Fibroblast of pulmonary artery (primary cell): ENCODE results near the gene AMZ1.
A peak's percentile ranks its signal among the peaks of the same experiment; 100 is the strongest.
"Not testable (repeated sequence)": the region's sequence is repeated elsewhere in the genome, so short reads cannot be mapped to it uniquely, and the experiment has no call there.

Source experiments
- DNase-seq: peaks from one replicate; pipeline ENCODE4 v3.0.0-alpha.2; 2010; ENCODE audit warnings: low read depth
- H3K4me3 ChIP-seq: replicated peaks from 2 replicates; pipeline ENCODE4 v1.5.1; 2011; ENCODE audit warnings: low read depth, mild to moderate bottlenecking, control low read depth, low read length, moderate library complexity
- TF ChIP-seq, protein P1 (sequence below): IDR thresholded peaks from 2 replicates; pipeline ENCODE4 v1.5.1; 2011; ENCODE audit warnings: mild to moderate bottlenecking, control low read depth, low read length, inconsistent platforms; ENCODE audit errors: missing control alignments

The AMZ1 gene

DNA sequence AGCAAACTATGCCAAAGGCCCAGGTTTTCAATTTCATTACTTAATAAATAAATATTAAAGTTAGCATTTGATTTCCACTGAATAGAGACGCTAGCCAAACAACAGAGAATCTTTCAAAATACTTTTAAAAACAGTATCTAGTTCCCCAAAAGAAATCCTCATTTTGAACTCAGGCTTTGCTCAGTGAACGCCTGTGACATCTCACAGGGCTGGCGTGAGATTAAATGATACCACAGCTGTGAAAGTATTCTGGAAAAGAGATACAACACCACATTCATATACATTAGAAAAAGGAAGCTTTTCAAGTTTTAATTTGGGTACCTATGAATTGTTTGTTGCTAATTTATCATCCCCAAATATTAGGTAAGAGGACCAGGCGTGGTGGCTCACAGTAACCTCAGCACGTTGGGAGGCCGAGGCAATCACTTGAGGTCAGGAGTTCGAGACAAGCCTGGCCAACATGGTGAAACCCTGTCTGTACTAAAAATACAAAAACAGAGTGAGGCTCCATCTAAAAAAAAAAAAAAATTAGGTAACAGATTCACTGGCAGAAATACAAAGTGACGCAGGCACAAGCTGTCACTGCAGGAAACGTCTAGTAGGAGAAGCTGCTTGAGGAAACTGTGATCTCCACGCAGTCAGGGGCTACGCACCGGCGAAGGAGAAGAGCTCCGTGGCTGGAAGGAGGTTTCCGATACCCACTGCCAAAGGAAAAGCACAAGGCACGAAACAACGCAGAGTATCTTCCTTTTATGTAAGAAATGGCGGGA lies 50.0 kb downstream of the AMZ1 start:
- H3K4me3 ChIP-seq = no peak overlapping the region
- DNase-seq = peak; percentile 67
- TF ChIP-seq, protein P1, sequence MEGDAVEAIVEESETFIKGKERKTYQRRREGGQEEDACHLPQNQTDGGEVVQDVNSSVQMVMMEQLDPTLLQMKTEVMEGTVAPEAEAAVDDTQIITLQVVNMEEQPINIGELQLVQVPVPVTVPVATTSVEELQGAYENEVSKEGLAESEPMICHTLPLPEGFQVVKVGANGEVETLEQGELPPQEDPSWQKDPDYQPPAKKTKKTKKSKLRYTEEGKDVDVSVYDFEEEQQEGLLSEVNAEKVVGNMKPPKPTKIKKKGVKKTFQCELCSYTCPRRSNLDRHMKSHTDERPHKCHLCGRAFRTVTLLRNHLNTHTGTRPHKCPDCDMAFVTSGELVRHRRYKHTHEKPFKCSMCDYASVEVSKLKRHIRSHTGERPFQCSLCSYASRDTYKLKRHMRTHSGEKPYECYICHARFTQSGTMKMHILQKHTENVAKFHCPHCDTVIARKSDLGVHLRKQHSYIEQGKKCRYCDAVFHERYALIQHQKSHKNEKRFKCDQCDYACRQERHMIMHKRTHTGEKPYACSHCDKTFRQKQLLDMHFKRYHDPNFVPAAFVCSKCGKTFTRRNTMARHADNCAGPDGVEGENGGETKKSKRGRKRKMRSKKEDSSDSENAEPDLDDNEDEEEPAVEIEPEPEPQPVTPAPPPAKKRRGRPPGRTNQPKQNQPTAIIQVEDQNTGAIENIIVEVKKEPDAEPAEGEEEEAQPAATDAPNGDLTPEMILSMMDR = no peak

DNA sequence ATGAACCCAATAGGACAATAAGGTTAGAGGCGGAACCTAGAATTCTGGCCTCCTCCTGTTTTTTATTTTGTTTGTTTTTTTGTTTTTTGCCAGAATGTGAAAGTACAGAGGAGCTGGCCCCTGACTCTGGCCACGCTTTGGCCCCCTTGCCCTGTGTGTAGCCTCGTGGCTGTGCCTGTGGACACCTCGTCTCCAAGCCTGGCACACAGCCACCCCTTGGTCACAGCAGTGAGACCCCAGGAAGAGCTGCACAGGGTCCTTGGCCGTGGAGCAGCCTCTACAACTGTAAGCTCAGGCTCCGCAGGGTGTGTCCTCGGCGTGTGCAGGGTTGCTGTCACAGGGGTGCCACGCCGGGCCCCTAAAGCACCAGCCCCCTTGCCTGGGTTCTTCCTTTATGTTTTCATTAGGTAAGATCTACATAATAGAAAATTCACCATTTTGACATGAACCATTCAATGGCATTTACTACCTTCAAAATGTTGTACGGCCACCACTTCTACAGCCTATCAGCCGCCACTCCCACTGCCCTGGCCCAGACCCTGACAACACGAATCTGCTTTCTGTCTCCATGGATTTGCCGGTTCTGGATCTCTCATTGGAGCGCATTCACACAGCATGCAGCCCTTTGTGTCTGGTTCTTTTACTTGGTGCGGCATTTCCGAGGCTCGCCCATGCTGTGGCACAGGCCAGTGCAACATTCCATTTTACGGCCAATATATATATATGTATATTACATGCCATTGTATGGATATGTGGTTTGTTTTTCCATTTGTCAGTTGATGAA lies 51.0 kb downstream of the AMZ1 start:
- no peak overlapping the region for H3K4me3 ChIP-seq
- TF ChIP-seq, protein P1 = no peak
- no peak for DNase-seq

DNA sequence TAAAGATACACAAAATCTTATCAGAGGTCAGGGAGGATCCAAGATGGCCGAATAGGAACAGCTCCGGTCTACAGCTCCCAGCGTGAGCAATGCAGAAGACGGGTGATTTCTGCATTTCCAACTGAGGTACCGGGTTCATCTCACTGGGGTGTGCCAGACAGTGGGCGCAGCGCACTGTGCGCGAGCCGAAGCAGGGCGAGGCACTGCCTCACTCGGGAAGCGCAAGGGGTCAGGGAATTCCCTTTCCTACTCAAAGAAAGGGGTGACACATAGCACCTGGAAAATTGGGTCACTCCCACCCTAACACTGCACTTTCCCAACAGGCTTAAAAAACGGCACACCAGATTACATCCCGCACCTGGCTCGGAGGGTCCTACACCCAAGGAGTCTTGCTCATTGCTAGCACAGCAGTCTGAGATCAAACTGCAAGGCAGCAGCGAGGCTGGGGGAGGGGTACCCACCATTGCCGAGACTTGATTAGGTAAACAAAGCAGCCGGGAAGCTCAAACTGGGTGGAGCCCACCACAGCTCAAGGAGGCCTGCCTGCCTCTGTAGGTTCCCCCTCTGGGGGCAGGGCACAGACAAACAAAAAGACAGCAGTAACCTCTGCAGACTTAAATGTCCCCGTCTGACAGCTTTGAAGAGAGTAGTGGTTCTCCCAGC lies 55.7 kb downstream of the AMZ1 start:
- H3K4me3 ChIP-seq, DNase-seq: not testable (repeated sequence)

DNA sequence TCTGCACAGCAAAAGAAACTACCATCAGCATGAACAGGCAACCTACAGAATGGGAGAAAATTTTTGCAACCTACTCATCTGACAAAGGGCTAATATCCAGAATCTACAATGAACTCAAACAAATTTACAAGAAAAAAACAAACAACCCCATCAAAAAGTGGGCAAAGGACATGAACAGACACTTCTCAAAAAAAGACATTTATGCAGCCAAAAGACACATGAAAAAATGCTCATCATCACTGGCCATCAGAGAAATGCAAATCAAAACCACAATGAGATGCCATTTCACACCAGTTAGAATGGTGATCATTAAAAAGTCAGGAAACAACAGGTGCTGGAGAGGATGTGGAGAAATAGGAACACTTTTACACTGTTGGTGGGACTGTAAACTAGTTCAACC lies 60.7 kb downstream of the AMZ1 start:
- H3K4me3 ChIP-seq, DNase-seq: not testable (repeated sequence)

DNA sequence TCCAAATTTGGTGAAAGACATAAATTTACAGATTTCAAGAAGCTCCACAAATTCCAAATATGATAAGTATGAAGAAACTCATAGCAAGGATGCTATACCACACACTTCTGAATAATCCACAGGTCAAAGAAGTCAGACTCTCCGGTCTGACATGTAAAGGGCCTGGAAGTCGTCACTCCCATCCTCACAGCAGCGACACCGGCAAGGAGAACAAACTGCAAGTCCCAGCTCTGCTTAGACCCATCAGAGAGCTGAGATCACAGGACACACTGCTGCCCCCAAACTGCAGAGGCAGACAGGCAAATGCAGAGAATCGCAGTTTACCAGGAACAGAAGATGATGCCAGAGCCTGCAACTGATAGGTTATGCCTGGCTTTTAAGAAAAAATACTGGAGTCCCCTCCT lies 62.0 kb downstream of the AMZ1 start:
- H3K4me3 ChIP-seq = no peak overlapping the region
- TF ChIP-seq, protein P1 = no peak
- no peak for DNase-seq

DNA sequence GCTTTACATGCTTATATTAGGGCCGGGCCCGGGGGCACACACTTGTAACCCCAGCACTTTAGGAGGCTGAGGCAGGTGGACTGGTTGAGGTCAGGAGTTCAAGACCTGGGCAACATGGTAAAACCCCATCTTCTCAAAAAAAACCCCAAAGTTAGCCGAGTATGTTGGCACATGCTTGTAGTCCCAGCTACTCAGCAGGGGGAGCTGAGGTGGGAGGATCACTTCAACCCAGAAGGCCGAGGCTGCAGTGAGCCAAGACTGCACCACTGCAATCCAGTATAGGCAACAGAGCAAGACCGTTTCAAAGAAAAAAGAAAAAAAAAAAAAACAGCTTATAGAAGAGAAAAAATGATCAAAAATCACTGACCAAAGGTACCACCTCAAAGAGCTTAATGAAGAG lies 63.1 kb downstream of the AMZ1 start:
- TF ChIP-seq, protein P1 = no peak
- no peak for DNase-seq
- no peak overlapping the region for H3K4me3 ChIP-seq

DNA sequence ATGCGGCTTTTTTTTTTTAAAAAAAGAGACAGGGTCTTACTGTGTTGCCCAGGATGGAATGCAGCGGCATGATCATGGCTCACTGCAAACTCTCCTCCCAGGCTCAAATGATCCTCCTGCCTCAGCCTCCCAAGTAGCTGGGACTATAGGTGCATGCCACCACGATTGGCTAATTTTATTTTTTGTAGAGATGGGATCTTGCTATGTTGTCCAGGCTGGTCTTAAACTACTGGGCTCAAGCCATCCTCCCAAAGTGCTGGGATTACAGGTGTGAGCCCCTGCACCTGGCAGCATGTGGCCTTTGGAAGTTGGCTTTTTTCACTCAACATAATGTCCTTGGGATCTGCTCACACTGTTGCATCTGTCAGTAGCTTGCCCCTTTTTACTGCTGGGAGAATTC lies 65.1 kb downstream of the AMZ1 start:
- no peak overlapping the region for H3K4me3 ChIP-seq
- DNase-seq = no peak
- TF ChIP-seq, protein P1 = no peak

DNA sequence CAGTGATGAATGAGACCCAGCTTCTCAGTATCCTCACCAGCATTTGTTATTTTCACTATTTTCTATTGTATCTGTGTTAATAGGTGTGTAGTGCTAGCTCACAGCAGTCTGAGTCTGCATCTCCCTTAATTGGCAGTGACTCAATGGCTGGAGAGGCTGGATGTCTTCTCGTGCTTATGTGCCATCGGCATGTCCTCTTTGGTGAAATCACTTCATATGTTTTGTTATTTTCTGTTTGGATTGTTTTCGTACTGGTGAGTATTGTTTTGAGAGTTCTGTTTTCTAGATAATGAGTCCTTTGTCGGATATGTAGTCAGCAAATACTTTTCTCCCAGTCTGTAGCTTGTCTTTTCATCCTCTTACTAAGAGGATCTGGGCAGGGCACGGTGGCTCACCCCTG lies 66.1 kb downstream of the AMZ1 start:
- TF ChIP-seq, protein P1 = no peak
- peak; percentile 43 for DNase-seq
- no peak overlapping the region for H3K4me3 ChIP-seq
